GM12878 (cell line): ENCODE results near the gene NAA10. TPM values are rescaled to one million over a fixed set of nuclear protein-coding genes. Genes with fewer than 3 reads are reported as not detected.

ENCODE experiments used
- ATAC-seq: fragments of 200-7000 bp; cut with Tn5 transposase; 3 replicates; pipeline ENCODE4 v1.9.1; 2020; ENCODE audit warnings: mild to moderate bottlenecking, moderate library complexity
- BruUV-seq: library from RNA; stranded (reverse); fragments of 400-500 nt; replicated peaks from 2 replicates; lab custom pipeline; 2021; lab: Mats Ljungman, UMichigan
- CTCF ChIA-PET: fragments of 300-600 bp; sonication (Branson Sonifier 250); formaldehyde crosslinking; extraction: SDS; loops from one replicate; lab custom pipeline; 2021; ENCODE audit warnings: inconsistent platforms; lab: Yijun Ruan, JAX
- POLR2A ChIA-PET: fragments of 350-600 bp; formaldehyde crosslinking; extraction: SDS; loops from one replicate; lab custom pipeline; 2021; ENCODE audit warnings: inconsistent platforms; lab: Charles Lee
- RAD21 ChIA-PET: fragments of 300-600 bp; sonication (Branson Sonifier 250); formaldehyde crosslinking; loops from one replicate; lab custom pipeline; 2023; ENCODE audit warnings: antibody characterized with exemption; ENCODE audit not compliant: unreplicated experiment; lab: Charles Lee
- SMC1A ChIA-PET: fragments of 300-600 bp; sonication (Branson Sonifier 250); formaldehyde crosslinking; loops from one replicate; lab custom pipeline; 2023; ENCODE audit not compliant: unreplicated experiment, uncharacterized antibody; lab: Charles Lee
- DNase-seq: peaks from one replicate; pipeline ENCODE4 v3.0.0-alpha.2; 2011; ENCODE audit warnings: low read depth, low spot score
- FAIRE-seq: peaks from 3 replicates; lab custom pipeline; 2011; peaks lifted over from hg19 to GRCh38; lab: Jason Lieb, UNC
- H2AFZ ChIP-seq: 2 replicates; pipeline ENCODE4 v1.6.0; 2011; ENCODE audit warnings: low read depth, low read length, control low read depth; ENCODE audit not compliant: control insufficient read depth
- H3K27ac ChIP-seq: 2 replicates; pipeline ENCODE4 v1.5.1; 2011; ENCODE audit warnings: control low read depth; ENCODE audit not compliant: control insufficient read depth, insufficient read depth
- H3K27me3 ChIP-seq, 2 experiments: replicated peaks in 1 of 2; 2 replicates each; pipeline versions ENCODE4 v1.6.0 to v1.6.1; 2011; ENCODE audit warnings: low read length in 1 of 2; ENCODE audit not compliant: control insufficient read depth in 2 of 2, insufficient read depth in 2 of 2
- H3K36me3 ChIP-seq, 2 experiments: 2 replicates each; pipeline ENCODE4 v1.5.1; 2011; ENCODE audit warnings: low read length in 1 of 2; ENCODE audit not compliant: control insufficient read depth in 2 of 2, insufficient read depth in 2 of 2
- H3K4me1 ChIP-seq: 2 replicates; pipeline ENCODE4 v1.6.1; 2011; ENCODE audit warnings: mild to moderate bottlenecking, low read length, moderate library complexity, mixed read lengths; ENCODE audit not compliant: control insufficient read depth, insufficient read depth
- H3K4me2 ChIP-seq: 2 replicates; pipeline ENCODE4 v1.6.0; 2011; ENCODE audit warnings: control low read depth; ENCODE audit not compliant: control insufficient read depth, insufficient read depth
- H3K4me3 ChIP-seq: fragments of 200-600 bp; sonication (generic); 2 replicates; pipeline ENCODE4 v1.5.1; 2016
- H3K79me2 ChIP-seq: 2 replicates; pipeline ENCODE4 v1.6.0; 2011; ENCODE audit warnings: low read length; ENCODE audit not compliant: control insufficient read depth, insufficient read depth
- H3K9ac ChIP-seq: 2 replicates; pipeline ENCODE4 v1.8.0; 2011; ENCODE audit warnings: low read length, control low read depth, mixed read lengths; ENCODE audit not compliant: control insufficient read depth, insufficient read depth
- H3K9me3 ChIP-seq: replicated peaks from 3 replicates; pipeline ENCODE4 v1.5.1; 2011; ENCODE audit warnings: mild to moderate bottlenecking, low read length; ENCODE audit not compliant: control insufficient read depth, insufficient read depth
- H4K20me1 ChIP-seq: 2 replicates; pipeline ENCODE4 v1.6.0; 2011; ENCODE audit not compliant: control insufficient read depth, insufficient read depth
- BCLAF1 ChIP-seq: fragments of 450-650 bp; IDR thresholded peaks from 2 replicates; pipeline ENCODE4 v1.6.1; 2017; ENCODE audit warnings: antibody characterized with exemption, mild to moderate bottlenecking, moderate library complexity
- E4F1 ChIP-seq: fragments of 450-650 bp; IDR thresholded peaks from 2 replicates; pipeline ENCODE4 v1.6.1; 2018; ENCODE audit warnings: borderline replicate concordance, mild to moderate bottlenecking; ENCODE audit not compliant: partially characterized antibody
- GATAD2B ChIP-seq: fragments of 450-650 bp; conservative IDR thresholded peaks from 2 replicates; pipeline ENCODE4 v1.6.1; 2017; ENCODE audit warnings: low read depth, mild to moderate bottlenecking, moderate library complexity
- HCFC1 ChIP-seq: fragments of 150-350 bp; IDR thresholded peaks from 2 replicates; pipeline ENCODE4 v1.6.1; 2014; ENCODE audit warnings: low read length
- IKZF1 ChIP-seq: fragments of 450-650 bp; conservative IDR thresholded peaks from 2 replicates; pipeline ENCODE4 v1.6.1; 2017; ENCODE audit warnings: antibody characterized with exemption, mild to moderate bottlenecking
- JUND ChIP-seq: IDR thresholded peaks from 2 replicates; pipeline ENCODE4 v1.6.1; 2012; ENCODE audit warnings: low read depth, mild to moderate bottlenecking, low read length, improper control_type of control experiment, moderate library complexity
- LARP7 ChIP-seq: fragments of 450-650 bp; IDR thresholded peaks from 2 replicates; pipeline ENCODE4 v1.6.1; 2017; ENCODE audit warnings: mild to moderate bottlenecking
- PAX8 ChIP-seq: fragments of 450-650 bp; IDR thresholded peaks from 2 replicates; pipeline ENCODE4 v1.6.1; 2017; ENCODE audit warnings: mild to moderate bottlenecking, moderate library complexity
- PBX3 ChIP-seq: IDR thresholded peaks from 2 replicates; pipeline ENCODE4 v1.6.1; 2011; ENCODE audit warnings: mild to moderate bottlenecking, low read depth, low read length, moderate library complexity; ENCODE audit not compliant: insufficient replicate concordance
- RB1 ChIP-seq: fragments of 450-650 bp; formaldehyde crosslinking; IDR thresholded peaks from 2 replicates; pipeline ENCODE4 v1.6.1; 2017; ENCODE audit warnings: mild to moderate bottlenecking, borderline replicate concordance
- REST ChIP-seq: IDR thresholded peaks from 2 replicates; pipeline ENCODE4 v1.6.1; 2012; ENCODE audit warnings: mild to moderate bottlenecking, low read depth, low read length
- SUZ12 ChIP-seq: fragments of 200-600 bp; sonication (generic); IDR thresholded peaks from one replicate; pipeline ENCODE4 v1.6.1; 2018; ENCODE audit warnings: antibody characterized with exemption, mild to moderate bottlenecking; ENCODE audit not compliant: unreplicated experiment
- WGBS: methylation state at CpG from one replicate; pipeline ENCODE4 v1.1.6; 2016; ENCODE audit warnings: low lambda C conversion rate; ENCODE audit not compliant: insufficient replicate concordance, insufficient coverage; ENCODE audit errors: missing lambda C conversion rate; 5-methylcytosine and 5-hydroxymethylcytosine counted together
- in situ Hi-C: fragments of 300-500 bp; cut with MboI; formaldehyde crosslinking; loops from 9 replicates; pipeline ENCODE4 v1.14.3; 2018; ENCODE audit warnings: mixed read lengths
- intact Hi-C: fragments of 100-400 bp; cut with micrococcal nuclease; formaldehyde crosslinking; loops from one replicate; pipeline ENCODE4 v1.14.2; 2022; ENCODE audit not compliant: unreplicated experiment
- polyA plus RNA-seq, 11 experiments: library from polyadenylated mRNA; depleted of rRNA in 4 of 11; unstranded in 6 of 11; stranded (reverse) in 5 of 11; fragments of >200 nt; fragmentation: Nextera tagmentation in 4 of 11; fragmentation: Illumina TruSeq in 1 of 11; extraction: Ambion mirVana in 4 of 11; extraction: Trizol in 1 of 11; gene quantifications; 1 replicate in 1 of 11; 2 replicates in 10 of 11; pipeline versions ENCODE4 v1.2.1 to v1.2.3, GENCODE V29; 2011 to 2016; ENCODE audit warnings: inconsistent platforms in 2 of 11, missing spikeins in 2 of 11, low read depth in 1 of 11
- total RNA-seq, 4 experiments: library from RNA; depleted of rRNA in 3 of 4; stranded (reverse); fragments of >200 nt in 3 of 4; fragmentation: Illumina TruSeq in 1 of 4; extraction: Trizol in 1 of 4; gene quantifications; 2 replicates each; pipeline versions ENCODE4 v1.2.1 to v1.2.3, GENCODE V29; 2013 to 2021

The NAA10 gene
- total and polyA plus RNA-seq, 10 of the 15 experiments (the other 5 are each of a cell fraction or from before 2014, with no cell fraction given) = 7.9 to 212 (median 98.9) TPM

GRCh38 chrX:153974003-153974725, 39.3 kb upstream of the NAA10 start:
- 82% methylated on average over 14 of the region's 14 CpGs for WGBS
- Histone ChIP-seq H3K79me2 (peaks cover 36% of the 10 kb centered on the region), H2AFZ (peak overlapping the region; percentile 15; the same call in 1 of the 2 replicates), H3K4me1 (peaks cover 10% of the 10 kb centered on the region), H3K9me3 (no peaks in the 10 kb centered on the region), H3K9ac (peak overlapping the region; percentile 96), H3K4me3 (peak overlapping the region; percentile 74; the same call in 1 of the 2 replicates), H3K27ac (peak overlapping the region; percentile 99), H3K4me2 (peak overlapping the region; percentile 89), H3K27me3 (no peaks in the 10 kb centered on the region), H3K36me3 (no peaks in the 10 kb centered on the region; a peak in 1 of 4 replicates), H4K20me1 (no peaks in the 10 kb centered on the region)
- SMC1A ChIA-PET = interaction anchor here (0.7 to 1.9 kb wide), 3 partner anchors 29 to 98 kb away, joined by 3 to 5 read pairs (median 5); no protein-coding TSS in a partner anchor
- POLR2A ChIA-PET = interaction anchor here (0.7 to 2.7 kb wide), 7 partner anchors 11 to 67 kb away, joined by 3 to 11 read pairs (median 4); no protein-coding TSS in a partner anchor
- FAIRE-seq (no peak), DNase-seq (no peak), ATAC-seq (no peak)
- CTCF ChIA-PET = interaction anchor here (0.6 to 1.5 kb wide), 3 partner anchors 29 to 78 kb away, joined by 3 read pairs; no protein-coding TSS in a partner anchor
- no TSS peak for BruUV-seq
- RAD21 ChIA-PET = interaction anchor here (0.6 to 2.2 kb wide), 6 partner anchors 30 to 202 kb away, joined by 3 to 11 read pairs (median 5); no protein-coding TSS in a partner anchor
- in situ Hi-C loops (no loop called here), intact Hi-C loops (loop anchor here (5.0 kb wide), 1 partner anchor 123 kb away; the partner anchor contains the start of gene MECP2)
- no peak for TF ChIP-seq GATAD2B
- 0 out of 2 replicates have a peak, but pooled peaks have one; percentile 24 for TF ChIP-seq IKZF1
- no peak for TF ChIP-seq SUZ12
- TF ChIP-seq E4F1 = no peak
- no peak for TF ChIP-seq PBX3
- TF ChIP-seq REST = no peak
- 0 out of 2 replicates have a peak, but pooled peaks have one; percentile 41 for TF ChIP-seq LARP7
- no peak for TF ChIP-seq JUND
- no peak for TF ChIP-seq HCFC1
- TF ChIP-seq BCLAF1 = no peak
- TF ChIP-seq RB1 = no peak
- TF ChIP-seq PAX8 = no peak
